ENCODE measurements around the gene XRCC4.
"Not testable (repeated sequence)": the region's sequence is repeated elsewhere in the genome, so short reads cannot be mapped to it uniquely, and the experiment has no call there.

The XRCC4 gene

GRCh38 chr5:83355482-83356014, 278.2 kb downstream of the XRCC4 start:
- not testable (repeated sequence) for DNase-seq

DNA sequence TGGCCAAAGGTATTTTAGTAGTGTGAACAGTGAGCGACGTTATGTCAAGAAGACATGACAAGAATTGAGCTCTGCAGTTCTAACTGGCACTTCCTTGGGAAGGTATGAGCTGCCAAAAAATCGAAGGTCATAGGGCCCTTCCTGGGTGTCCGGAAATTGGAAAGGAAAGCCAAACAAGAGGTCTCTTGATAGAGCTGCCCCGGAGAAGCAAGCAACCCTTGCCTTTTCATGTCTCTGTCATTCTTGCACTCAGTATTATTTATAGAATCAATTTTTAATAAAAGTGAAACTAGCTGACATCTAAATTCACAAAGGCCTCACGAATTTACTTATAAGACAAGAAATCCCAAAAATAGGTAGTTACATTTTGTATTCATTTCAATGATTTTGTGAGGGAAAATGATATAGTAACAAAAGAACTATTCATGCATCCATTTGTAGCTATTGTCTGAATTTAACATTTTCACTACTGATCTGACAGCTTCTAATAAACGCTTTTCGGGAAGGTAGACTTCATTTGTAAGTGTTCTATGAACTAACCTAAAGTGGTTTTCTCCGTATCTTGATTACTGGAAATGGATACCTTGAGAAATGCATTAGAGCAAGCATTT, 280.4 kb downstream of the XRCC4 start:
- DNase-seq: no peak

DNA sequence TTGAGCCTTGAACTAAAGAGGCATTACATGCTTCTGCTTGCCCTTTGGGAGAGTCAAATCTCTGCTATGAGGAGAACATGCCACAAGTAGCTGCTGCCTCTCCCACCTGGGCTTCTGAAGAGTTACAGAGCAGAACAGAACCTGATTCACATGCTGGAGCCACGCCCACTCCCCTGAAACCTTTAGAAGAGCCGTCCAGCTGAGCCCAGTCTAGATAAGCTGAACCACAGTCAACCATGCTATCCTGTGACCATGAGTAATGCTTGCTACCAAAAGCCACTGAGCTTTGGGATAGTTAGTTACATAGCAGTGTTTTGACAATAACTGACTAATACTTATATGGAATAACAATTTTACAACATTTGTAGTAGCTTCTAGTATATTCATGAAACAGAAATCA, 283.2 kb downstream of the XRCC4 start:
- DNase-seq: no peak

DNA sequence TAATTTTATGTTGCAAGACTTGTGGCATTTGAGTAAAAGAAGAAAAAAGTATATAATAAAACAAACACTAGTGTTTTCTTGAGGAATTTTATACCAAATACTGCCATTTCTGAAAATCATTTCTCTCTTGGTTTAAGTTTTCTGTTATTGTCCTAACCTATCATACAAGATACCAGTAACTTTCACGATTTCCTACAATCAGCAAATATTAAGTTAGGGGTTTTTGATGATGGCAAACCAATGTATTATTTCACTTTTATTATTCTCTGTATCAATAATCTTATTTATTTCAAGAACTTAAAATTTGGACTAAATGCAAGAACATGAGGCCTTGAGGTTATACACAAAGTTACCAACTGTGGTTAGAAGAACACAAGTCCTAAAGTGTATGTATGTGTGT, 285.2 kb downstream of the XRCC4 start:
- DNase-seq: no peak

GRCh38 chr5:83363111-83363885, 286.0 kb downstream of the XRCC4 start:
- no peak for DNase-seq

DNA sequence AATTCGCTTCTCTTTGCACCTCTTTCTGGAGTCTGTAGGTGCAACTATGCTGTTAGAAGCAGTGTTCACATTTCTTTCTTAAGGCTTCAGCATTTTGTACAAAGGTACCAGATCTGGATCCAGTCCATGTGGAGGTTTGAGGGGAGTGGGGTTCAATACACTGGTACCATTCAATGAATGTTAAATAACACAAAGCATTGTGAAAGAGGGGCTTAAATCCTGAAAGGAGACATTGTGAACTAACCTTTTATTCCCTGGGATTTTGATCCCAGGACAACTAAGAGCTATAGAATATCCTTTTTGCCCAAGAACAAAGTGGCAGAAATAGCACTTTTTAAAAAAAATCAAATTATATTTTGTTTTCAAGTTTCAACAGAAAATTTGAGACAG, 286.5 kb downstream of the XRCC4 start:
- DNase-seq: no peak

- no peak for DNase-seq
These were observed 287.3 kb downstream of the XRCC4 start for GRCh38 chr5:83364312-83365299.

DNA sequence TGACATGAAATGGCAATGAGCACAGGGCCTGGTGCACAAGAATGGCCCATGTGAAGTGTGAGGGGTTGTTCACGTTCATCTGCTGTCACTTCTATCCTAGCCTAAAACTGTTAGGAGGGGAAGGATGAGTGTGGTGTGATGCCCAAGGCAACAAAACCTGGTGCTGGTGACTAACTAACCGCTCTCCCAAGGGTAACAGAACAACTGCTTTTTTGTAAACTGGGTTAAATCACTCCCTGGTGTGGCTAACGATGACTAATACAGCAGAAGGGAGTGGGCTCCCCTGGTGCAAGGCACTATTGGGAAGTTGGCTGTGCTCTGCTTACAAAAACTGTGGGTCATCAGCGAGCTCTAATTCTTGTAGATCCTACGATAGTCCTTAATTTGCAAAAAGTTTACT, 291.0 kb downstream of the XRCC4 start:
- DNase-seq: no peak

- no peak for DNase-seq
These were observed 291.5 kb downstream of the XRCC4 start for GRCh38 chr5:83368835-83369234.

DNA sequence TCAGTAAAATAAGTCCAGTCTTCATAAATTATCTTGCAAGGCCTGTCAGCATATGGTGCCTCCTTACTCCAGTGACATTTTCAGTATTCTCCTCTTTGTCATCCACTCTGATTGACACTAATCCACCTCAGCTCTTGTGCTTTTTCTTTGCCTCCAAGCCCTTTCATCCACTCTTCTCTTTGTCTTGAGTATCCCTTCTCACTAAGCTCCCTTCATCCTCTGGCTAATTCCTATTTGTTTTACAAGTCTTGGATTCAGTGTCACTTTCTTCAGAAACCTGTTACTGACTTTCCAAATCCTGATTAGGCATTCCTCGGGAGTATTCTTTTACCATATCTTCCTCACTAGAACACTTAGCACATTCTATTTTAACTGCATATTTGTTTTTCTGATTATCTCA, 293.6 kb downstream of the XRCC4 start:
- DNase-seq: peak; percentile 93

- no peak for DNase-seq
These were observed 294.4 kb downstream of the XRCC4 start for GRCh38 chr5:83371726-83372125.

DNA sequence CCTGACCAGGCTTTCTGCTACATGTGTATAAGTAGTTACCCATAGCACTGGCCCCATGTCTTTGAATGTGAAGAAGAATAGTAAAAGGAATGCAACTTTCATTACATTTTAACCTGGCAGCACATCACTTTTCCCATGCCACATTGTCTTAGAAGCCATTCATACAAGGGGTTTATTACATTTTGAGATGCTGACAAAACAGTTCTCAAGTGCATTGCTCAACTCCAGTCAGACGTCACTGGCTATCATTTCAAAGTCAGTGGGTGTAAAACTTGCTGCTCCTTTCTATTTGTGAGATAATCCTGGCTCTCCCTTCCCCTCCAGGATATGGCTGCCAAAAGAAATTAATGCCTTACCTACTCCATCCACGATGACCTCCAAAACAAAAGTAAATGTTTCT, 297.2 kb downstream of the XRCC4 start:
- DNase-seq: no peak

- DNase-seq: no peak
These were observed 297.9 kb downstream of the XRCC4 start for GRCh38 chr5:83375049-83375745.

DNA sequence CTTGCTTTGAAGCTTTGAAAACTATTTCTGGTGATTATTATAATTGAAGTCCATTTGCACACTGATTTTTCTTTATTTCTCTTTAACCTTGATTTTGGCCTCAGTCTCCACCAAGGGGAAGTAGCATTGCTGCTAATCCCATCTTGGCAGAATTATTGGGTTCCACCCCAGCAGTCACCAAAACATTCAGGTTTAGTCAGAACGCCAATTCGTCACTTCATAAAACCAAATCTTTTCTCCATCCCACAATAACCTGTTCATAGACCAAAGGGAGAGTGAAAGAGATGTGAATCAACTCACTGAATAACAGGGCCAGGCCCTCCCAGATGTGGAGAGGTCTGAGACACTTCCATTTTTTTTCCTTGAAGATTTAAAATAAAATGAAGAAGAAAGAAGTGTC, 299.1 kb downstream of the XRCC4 start:
- no peak for DNase-seq

GRCh38 chr5:83377131-83377865, 300.0 kb downstream of the XRCC4 start:
- DNase-seq: no peak

GRCh38 chr5:83378624-83379289, 301.4 kb downstream of the XRCC4 start:
- DNase-seq: no peak

DNA sequence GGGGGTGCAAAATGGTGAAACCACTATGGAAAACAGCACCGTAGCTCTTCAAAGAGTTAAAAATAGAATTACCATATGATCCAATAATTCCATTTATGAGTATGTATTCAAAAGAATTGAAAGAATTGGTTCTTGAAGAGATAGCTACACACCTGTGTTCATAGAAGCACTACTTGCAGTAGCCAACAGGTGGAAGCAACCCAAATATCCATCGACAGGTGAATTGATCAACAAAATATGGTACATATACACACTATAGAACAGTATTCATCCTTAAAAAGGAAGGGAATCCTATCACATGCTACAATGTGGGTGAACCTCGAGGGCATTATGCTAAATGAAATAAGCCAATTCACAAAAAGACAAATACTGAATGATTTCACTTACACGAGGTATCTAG, 308.5 kb downstream of the XRCC4 start:
- DNase-seq: no peak

DNA sequence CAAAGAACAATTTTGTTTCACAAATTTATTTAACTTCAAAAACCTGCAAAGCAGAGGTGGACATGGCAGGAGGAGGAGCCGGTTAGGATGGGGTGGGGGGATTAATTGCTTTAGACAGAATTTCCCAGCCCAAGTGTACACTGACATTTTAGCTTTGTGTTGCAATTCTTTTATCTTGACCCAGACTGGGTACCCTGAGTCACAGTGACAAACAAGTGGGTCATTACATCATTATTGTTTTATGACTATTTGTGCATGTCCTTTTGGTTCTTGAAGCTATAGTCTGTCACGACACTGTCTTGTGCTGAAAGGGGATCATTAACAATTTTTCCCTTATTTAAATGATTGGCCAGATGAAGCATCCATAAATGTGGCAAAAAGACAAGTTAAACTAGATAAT, 309.7 kb downstream of the XRCC4 start:
- DNase-seq: no peak

DNA sequence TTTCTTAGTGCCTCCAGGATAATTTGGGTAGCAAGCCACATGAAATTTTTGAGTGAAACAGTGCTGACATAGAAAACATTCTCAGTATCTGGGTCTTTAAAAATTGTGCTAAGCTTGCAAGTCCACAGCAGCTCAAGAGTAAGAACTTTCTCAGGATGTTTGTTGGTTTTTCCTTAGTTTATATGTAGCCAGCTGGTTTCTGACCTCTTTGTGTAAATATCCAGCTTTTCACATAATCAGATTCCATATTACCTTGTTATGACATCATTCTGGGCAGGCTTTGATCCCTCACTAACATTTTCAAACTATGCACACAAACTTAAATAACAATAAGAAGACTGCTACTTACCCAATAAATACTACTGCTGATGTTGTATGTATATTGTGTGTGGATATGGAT, 311.3 kb downstream of the XRCC4 start:
- DNase-seq: no peak

- no peak for DNase-seq
These were observed 315.6 kb downstream of the XRCC4 start for GRCh38 chr5:83392766-83393503.

DNA sequence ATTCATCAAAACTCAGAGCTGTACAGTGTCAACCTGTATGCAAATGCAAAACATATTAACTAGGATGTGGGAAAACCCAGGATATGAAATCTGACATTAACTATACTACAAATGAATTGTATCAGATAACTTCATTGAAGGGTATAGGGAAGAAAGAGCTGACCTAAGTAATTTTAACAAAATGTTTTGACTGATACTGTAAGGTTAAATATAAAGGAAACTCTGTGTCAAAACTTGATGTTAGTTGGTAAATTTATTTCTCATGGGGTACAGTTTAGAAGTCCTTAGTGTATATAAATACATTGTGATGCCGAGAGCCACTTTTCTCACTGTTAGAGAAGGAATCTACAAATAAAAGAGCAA, 316.1 kb downstream of the XRCC4 start:
- no peak for DNase-seq

Data from NCI-H82 (cell line).